HG03565 (cell line): ENCODE measurements around the gene PCK1.

ENCODE experiments used
- ATAC-seq: cut with Tn5 transposase; IDR thresholded peaks from one replicate; pipeline ENCODE4 v1.9.1; 2021; ENCODE audit warnings: mild to moderate bottlenecking, moderate library complexity; ENCODE audit not compliant: unreplicated experiment

PCK1 gene

GRCh38 chr20:57600320-57601210 lies 39.7 kb downstream of the PCK1 start:
- no peak for ATAC-seq

GRCh38 chr20:57601211-57601570 lies 40.3 kb downstream of the PCK1 start:
- ATAC-seq = no peak

GRCh38 chr20:57601737-57602136 lies 40.8 kb downstream of the PCK1 start:
- ATAC-seq = no peak

GRCh38 chr20:57603120-57603519 lies 42.2 kb downstream of the PCK1 start:
- ATAC-seq = no peak

- no peak for ATAC-seq
Observed at GRCh38 chr20:57605045-57605444, 44.1 kb downstream of the PCK1 start.

- ATAC-seq = no peak
Observed at GRCh38 chr20:57605878-57606277, 45.0 kb downstream of the PCK1 start.

GRCh38 chr20:57608516-57608915 lies 47.6 kb downstream of the PCK1 start:
- ATAC-seq = no peak

GRCh38 chr20:57609086-57609841 lies 48.4 kb downstream of the PCK1 start:
- no peak for ATAC-seq

GRCh38 chr20:57609842-57610167 lies 48.9 kb downstream of the PCK1 start:
- no peak for ATAC-seq

- no peak for ATAC-seq
Observed at GRCh38 chr20:57610261-57610952, 49.5 kb downstream of the PCK1 start.

GRCh38 chr20:57611586-57612311 lies 50.8 kb downstream of the PCK1 start:
- ATAC-seq = no peak

GRCh38 chr20:57612436-57612835 lies 51.5 kb downstream of the PCK1 start:
- ATAC-seq = no peak

GRCh38 chr20:57612916-57613315 lies 52.0 kb downstream of the PCK1 start:
- ATAC-seq = no peak

- no peak for ATAC-seq
Observed at GRCh38 chr20:57613481-57613921, 52.6 kb downstream of the PCK1 start.

- ATAC-seq = no peak
Observed at GRCh38 chr20:57614490-57615444, 53.9 kb downstream of the PCK1 start.

- ATAC-seq = no peak
Observed at GRCh38 chr20:57615445-57615811, 54.5 kb downstream of the PCK1 start.

GRCh38 chr20:57616143-57616951 lies 55.4 kb downstream of the PCK1 start:
- no peak for ATAC-seq

GRCh38 chr20:57617079-57617795 lies 56.3 kb downstream of the PCK1 start:
- no peak for ATAC-seq
